ENCODE results near the gene HK2.

- TF ChIP-seq CTCF (conservative IDR thresholded peaks at IDR 0.05; ENCODE audit: low read depth, low read length), result no peak
- no peak for TF ChIP-seq MAFK (IDR thresholded peaks at IDR 0.05; ENCODE audit: low read depth, low read length)
- no peak for TF ChIP-seq POLR2A (IDR thresholded peaks at IDR 0.05; ENCODE audit: low read depth, low read length)
- no peak for TF ChIP-seq RCOR1 (IDR thresholded peaks at IDR 0.05; ENCODE audit: insufficient replicate concordance, low read length)
- TF ChIP-seq NFE2L2 (IDR thresholded peaks at IDR 0.05; ENCODE audit: low read depth, low read length), result no peak
- no peak for TF ChIP-seq SMC3 (IDR thresholded peaks at IDR 0.05; ENCODE audit: low read depth, low read length)
- no peak for TF ChIP-seq FOS (IDR thresholded peaks at IDR 0.05; ENCODE audit: low read depth, low read length)
- TF ChIP-seq MAZ (IDR thresholded peaks at IDR 0.05; ENCODE audit: borderline replicate concordance, low read depth, low read length), result no peak
- no peak for TF ChIP-seq CHD1 (IDR thresholded peaks at IDR 0.05; ENCODE audit: low read depth, low read length)
- TF ChIP-seq MXI1 (IDR thresholded peaks at IDR 0.05; ENCODE audit: borderline replicate concordance, low read depth, low read length), result no peak
- no peak for TF ChIP-seq CEBPB (IDR thresholded peaks at IDR 0.05; ENCODE audit: low read depth, low read length)
- TF ChIP-seq, protein P1, sequence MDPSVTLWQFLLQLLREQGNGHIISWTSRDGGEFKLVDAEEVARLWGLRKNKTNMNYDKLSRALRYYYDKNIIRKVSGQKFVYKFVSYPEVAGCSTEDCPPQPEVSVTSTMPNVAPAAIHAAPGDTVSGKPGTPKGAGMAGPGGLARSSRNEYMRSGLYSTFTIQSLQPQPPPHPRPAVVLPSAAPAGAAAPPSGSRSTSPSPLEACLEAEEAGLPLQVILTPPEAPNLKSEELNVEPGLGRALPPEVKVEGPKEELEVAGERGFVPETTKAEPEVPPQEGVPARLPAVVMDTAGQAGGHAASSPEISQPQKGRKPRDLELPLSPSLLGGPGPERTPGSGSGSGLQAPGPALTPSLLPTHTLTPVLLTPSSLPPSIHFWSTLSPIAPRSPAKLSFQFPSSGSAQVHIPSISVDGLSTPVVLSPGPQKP (IDR thresholded peaks at IDR 0.05; ENCODE audit: borderline replicate concordance, low read depth, low read length), result no peak
- TF ChIP-seq BHLHE40 (IDR thresholded peaks at IDR 0.05; ENCODE audit: low read depth, low read length), result no peak
- no peak for TF ChIP-seq RAD21 (IDR thresholded peaks at IDR 0.05; ENCODE audit: low read length)
Observed at GRCh38 chr2:74873012-74873665, 39.2 kb downstream of the HK2 start.

All from IMR-90 (cell line).